PC-9 (cell line): ENCODE measurements around the gene ITGA8. TPM values are rescaled to one million over a fixed set of nuclear protein-coding genes. Genes with fewer than 3 reads are reported as not detected.
"Not testable (repeated sequence)": the region's sequence is repeated elsewhere in the genome, so short reads cannot be mapped to it uniquely, and the experiment has no call there.

Experiments
- BruUV-seq: library from RNA; stranded (reverse); fragments of 400-500 nt; replicated peaks from 2 replicates; lab custom pipeline; 2021; lab: Mats Ljungman, UMichigan
- CTCF ChIA-PET: fragments of 300-600 bp; sonication (Branson Sonifier 250); formaldehyde crosslinking; loops from one replicate; lab custom pipeline; 2022; ENCODE audit warnings: antibody characterized with exemption; lab: Charles Lee
- POLR2A ChIA-PET: fragments of 300-600 bp; sonication (Branson Sonifier 250); formaldehyde crosslinking; loops from one replicate; lab custom pipeline; 2022; ENCODE audit warnings: antibody characterized with exemption; ENCODE audit not compliant: unreplicated experiment; lab: Charles Lee
- DNase-seq, 2 experiments: peaks; one replicate each; pipeline versions ENCODE4 v3.0.0 to v3.0.0-alpha.2; 2015 to 2022; ENCODE audit warnings: mixed read lengths in 1 of 2
- H2AFZ ChIP-seq: fragments of 200-600 bp; sonication (generic); 2 replicates; pipeline ENCODE4 v1.8.1; 2017; ENCODE audit warnings: antibody characterized with exemption
- H3F3A ChIP-seq: fragments of 200-600 bp; sonication (generic); 2 replicates; pipeline ENCODE4 v1.8.1; 2017; ENCODE audit warnings: antibody characterized with exemption, mild to moderate bottlenecking, low read depth; ENCODE audit not compliant: insufficient read depth
- H3K27ac ChIP-seq: fragments of 200-600 bp; sonication (generic); 2 replicates; pipeline ENCODE4 v1.6.1; 2016; ENCODE audit warnings: mixed run types
- H3K27me3 ChIP-seq: fragments of 200-600 bp; sonication (generic); 2 replicates; pipeline ENCODE4 v1.6.1; 2016; ENCODE audit warnings: low read depth, mixed run types; ENCODE audit not compliant: insufficient read depth
- H3K36me3 ChIP-seq: fragments of 200-600 bp; sonication (generic); 2 replicates; pipeline ENCODE4 v1.6.1; 2016; ENCODE audit warnings: low read depth, mixed run types
- H3K4me1 ChIP-seq: fragments of 200-600 bp; sonication (generic); replicated peaks from 2 replicates; pipeline ENCODE4 v1.6.1; 2016; ENCODE audit warnings: mixed run types; ENCODE audit not compliant: insufficient read depth
- H3K4me2 ChIP-seq: fragments of 200-600 bp; sonication (generic); 2 replicates; pipeline ENCODE4 v1.6.1; 2017; ENCODE audit warnings: mixed run types
- H3K4me3 ChIP-seq: fragments of 200-600 bp; sonication (generic); 2 replicates; pipeline ENCODE4 v1.6.1; 2016; ENCODE audit warnings: mixed run types
- H3K79me2 ChIP-seq: fragments of 200-600 bp; sonication (generic); 2 replicates; pipeline ENCODE4 v1.6.1; 2017; ENCODE audit warnings: low read depth, mixed run types
- H3K9me2 ChIP-seq: fragments of 200-600 bp; sonication (generic); 2 replicates; pipeline ENCODE4 v1.8.1; 2017; ENCODE audit warnings: mild to moderate bottlenecking; ENCODE audit not compliant: insufficient read depth
- H3K9me3 ChIP-seq: fragments of 200-600 bp; sonication (generic); 2 replicates; pipeline ENCODE4 v1.8.1; 2016; ENCODE audit warnings: low read depth; ENCODE audit not compliant: insufficient read depth
- H4K20me1 ChIP-seq: fragments of 200-600 bp; sonication (generic); 2 replicates; pipeline ENCODE4 v1.8.1; 2017; ENCODE audit not compliant: insufficient read depth
- CTCF ChIP-seq: fragments of 200-600 bp; sonication (generic); conservative IDR thresholded peaks from 2 replicates; pipeline ENCODE4 v1.6.1; 2017; ENCODE audit warnings: mixed run types, antibody characterized with exemption, mild to moderate bottlenecking, moderate library complexity
- EZH2 ChIP-seq: fragments of 200-600 bp; sonication (generic); IDR thresholded peaks from 2 replicates; pipeline ENCODE4 v1.8.0; 2017; ENCODE audit warnings: antibody characterized with exemption, low read depth
- intact Hi-C: fragments of 100-400 bp; cut with micrococcal nuclease; formaldehyde crosslinking; loops from one replicate; pipeline ENCODE4 v1.10.0; 2022; ENCODE audit not compliant: unreplicated experiment
- total RNA-seq: library from RNA; stranded (reverse); gene quantifications from 2 replicates; pipeline ENCODE4 v1.2.3, GENCODE V29; 2021

Gene ITGA8
- total RNA-seq, 1 experiment from 2014 or later: not detected

- no peak overlapping the region for H3K4me3 ChIP-seq
- H3K36me3 ChIP-seq: no peaks in the 10 kb centered on the region
- H3K9me2 ChIP-seq: no peaks in the 10 kb centered on the region
- ChIA-PET CTCF (no interaction called here), POLR2A (no interaction called here)
- H3K79me2 ChIP-seq: no peaks in the 10 kb centered on the region
- no peak overlapping the region for H2AFZ ChIP-seq
- H3K9me3 ChIP-seq: no peaks in the 10 kb centered on the region
- peaks cover 15% of the 10 kb centered on the region for H3K27me3 ChIP-seq
- BruUV-seq: no TSS peak
- no peaks in the 10 kb centered on the region for H4K20me1 ChIP-seq
- no peak overlapping the region for H3K4me2 ChIP-seq
- no peak for DNase-seq
- H3K27ac ChIP-seq: no peak overlapping the region
- TF ChIP-seq CTCF (no peak), EZH2 (no peak)
- intact Hi-C loops: no loop called here
- no peaks in the 10 kb centered on the region for H3K4me1 ChIP-seq
- H3F3A ChIP-seq: no peaks in the 10 kb centered on the region
Measured at GRCh38 chr10:15588151-15588550, 131.6 kb downstream of the ITGA8 start.

- Histone ChIP-seq H3K27ac (no peak overlapping the region), H3K4me2 (no peak overlapping the region), H2AFZ (no peak overlapping the region), H3K36me3 (no peaks in the 10 kb centered on the region), H3K4me1 (no peaks in the 10 kb centered on the region), H4K20me1 (no peaks in the 10 kb centered on the region), H3K79me2 (no peaks in the 10 kb centered on the region), H3K27me3 (peaks cover 15% of the 10 kb centered on the region), H3K9me3 (no peaks in the 10 kb centered on the region), H3F3A (no peaks in the 10 kb centered on the region), H3K9me2 (no peaks in the 10 kb centered on the region), H3K4me3 (no peak overlapping the region)
- no peak for TF ChIP-seq CTCF
- TF ChIP-seq EZH2: no peak
- intact Hi-C loops: no loop called here
- ChIA-PET CTCF (no interaction called here), POLR2A (no interaction called here)
- no TSS peak for BruUV-seq
- no peak for DNase-seq
Measured at GRCh38 chr10:15587271-15587670, 132.5 kb downstream of the ITGA8 start.

- intact Hi-C loops: no loop called here
- Histone ChIP-seq H3K9me2 (no peaks in the 10 kb centered on the region), H3K36me3 (no peaks in the 10 kb centered on the region), H3K79me2 (no peaks in the 10 kb centered on the region), H3K4me3 (no peak overlapping the region), H2AFZ (no peak overlapping the region), H3K27me3 (peaks cover 15% of the 10 kb centered on the region), H3F3A (no peaks in the 10 kb centered on the region), H3K4me2 (no peak overlapping the region), H4K20me1 (no peaks in the 10 kb centered on the region), H3K4me1 (no peaks in the 10 kb centered on the region), H3K27ac (no peak overlapping the region), H3K9me3 (no peaks in the 10 kb centered on the region)
- BruUV-seq: no TSS peak
- ChIA-PET POLR2A (no interaction called here), CTCF (no interaction called here)
- peak in 1 of 2 experiments; percentile 30 for DNase-seq
- TF ChIP-seq CTCF (peak; percentile 59), EZH2 (no peak)
Measured at GRCh38 chr10:15585303-15585715, 134.4 kb downstream of the ITGA8 start.

GRCh38 chr10:15582972-15583371 is 136.8 kb downstream of the ITGA8 start:
- BruUV-seq, POLR2A ChIA-PET: not testable (repeated sequence)

More at GRCh38 chr10:15582972-15583371, 136.8 kb downstream of the ITGA8 start:
- DNase-seq, H3K79me2 ChIP-seq, intact Hi-C loops, H3K9me2 ChIP-seq, H4K20me1 ChIP-seq, H2AFZ ChIP-seq, CTCF ChIA-PET, H3K4me2 ChIP-seq, H3K27ac ChIP-seq, H3K9me3 ChIP-seq, H3K4me3 ChIP-seq, H3F3A ChIP-seq, H3K36me3 ChIP-seq, H3K27me3 ChIP-seq, H3K4me1 ChIP-seq: not testable (repeated sequence)
